Measurements from ENCODE around the gene CHD1L.

DNA sequence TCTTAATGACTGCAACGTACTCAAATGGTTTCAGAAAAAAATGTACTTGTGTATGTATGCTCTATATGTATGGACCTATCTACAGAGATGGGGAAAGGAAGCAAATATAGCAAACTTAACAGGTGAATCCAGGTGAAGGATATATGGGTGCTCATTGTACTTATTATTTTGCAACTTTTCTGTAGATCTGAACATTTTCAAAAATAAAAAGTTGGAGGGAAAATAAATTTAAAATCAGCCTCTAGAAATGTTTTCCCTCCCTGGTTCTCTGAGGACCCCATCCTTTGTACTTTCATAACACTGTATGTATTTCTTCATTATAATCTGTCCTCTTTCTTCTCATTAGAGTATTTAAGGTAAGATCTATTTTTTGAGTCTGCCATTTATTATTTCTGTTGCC, 35.3 kb upstream of the CHD1L start:
- TF ChIP-seq POLR2A (IDR thresholded peaks at IDR 0.05): no peak
- TF ChIP-seq, protein P1, sequence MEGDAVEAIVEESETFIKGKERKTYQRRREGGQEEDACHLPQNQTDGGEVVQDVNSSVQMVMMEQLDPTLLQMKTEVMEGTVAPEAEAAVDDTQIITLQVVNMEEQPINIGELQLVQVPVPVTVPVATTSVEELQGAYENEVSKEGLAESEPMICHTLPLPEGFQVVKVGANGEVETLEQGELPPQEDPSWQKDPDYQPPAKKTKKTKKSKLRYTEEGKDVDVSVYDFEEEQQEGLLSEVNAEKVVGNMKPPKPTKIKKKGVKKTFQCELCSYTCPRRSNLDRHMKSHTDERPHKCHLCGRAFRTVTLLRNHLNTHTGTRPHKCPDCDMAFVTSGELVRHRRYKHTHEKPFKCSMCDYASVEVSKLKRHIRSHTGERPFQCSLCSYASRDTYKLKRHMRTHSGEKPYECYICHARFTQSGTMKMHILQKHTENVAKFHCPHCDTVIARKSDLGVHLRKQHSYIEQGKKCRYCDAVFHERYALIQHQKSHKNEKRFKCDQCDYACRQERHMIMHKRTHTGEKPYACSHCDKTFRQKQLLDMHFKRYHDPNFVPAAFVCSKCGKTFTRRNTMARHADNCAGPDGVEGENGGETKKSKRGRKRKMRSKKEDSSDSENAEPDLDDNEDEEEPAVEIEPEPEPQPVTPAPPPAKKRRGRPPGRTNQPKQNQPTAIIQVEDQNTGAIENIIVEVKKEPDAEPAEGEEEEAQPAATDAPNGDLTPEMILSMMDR (IDR thresholded peaks at IDR 0.05): no peak
